K562 (cell line): Measurements from ENCODE around the gene GABRD. TPM values are rescaled to one million over a fixed set of nuclear protein-coding genes. Genes with fewer than 3 reads are reported as not detected.

Experiments used
- CBX5 ChIP-seq: IDR thresholded peaks from 2 replicates; pipeline ENCODE4 v1.6.1; 2014; ENCODE audit warnings: low read depth, borderline replicate concordance
- DACH1 ChIP-seq: fragments of 450-650 bp; IDR thresholded peaks from 2 replicates; pipeline ENCODE4 v1.6.1; 2018; ENCODE audit not compliant: partially characterized antibody
- DMBX1 ChIP-seq: fragments of 250-450 bp; sonication (Bioruptor Pico); IDR thresholded peaks from 2 replicates; pipeline ENCODE4 v1.8.0; 2022; ENCODE audit warnings: inconsistent platforms, mild to moderate bottlenecking, moderate library complexity, borderline replicate concordance
- DPF2 ChIP-seq: fragments of 450-650 bp; IDR thresholded peaks from 2 replicates; pipeline ENCODE4 v1.6.1; 2016
- E4F1 ChIP-seq: fragments of 250-450 bp; sonication (Bioruptor Pico); IDR thresholded peaks from 2 replicates; pipeline ENCODE4 v1.5.0; 2021; ENCODE audit warnings: mild to moderate bottlenecking, borderline replicate concordance
- EHMT2 ChIP-seq: fragments of 450-650 bp; IDR thresholded peaks from 2 replicates; pipeline ENCODE4 v1.6.1; 2018; ENCODE audit warnings: antibody characterized with exemption
- ELF1 ChIP-seq: fragments of 200-800 bp; sonication (Bioruptor generic); IDR thresholded peaks from 2 replicates; pipeline ENCODE4 v1.6.1; 2016; ENCODE audit warnings: missing genetic modification characterization, missing compliant biosample characterization
- EP400 ChIP-seq: fragments of 450-650 bp; IDR thresholded peaks from 2 replicates; pipeline ENCODE4 v1.6.1; 2017; ENCODE audit warnings: antibody characterized with exemption, mild to moderate bottlenecking, moderate library complexity
- FIP1L1 ChIP-seq: fragments of 200-400 bp; formaldehyde crosslinking; IDR thresholded peaks from 2 replicates; pipeline ENCODE4 v1.6.1; 2018; ENCODE audit warnings: mild to moderate bottlenecking, low read depth, low read length; ENCODE audit not compliant: poor library complexity, severe bottlenecking
- FOXK2 ChIP-seq, 2 experiments: fragments of 450-650 bp; IDR thresholded peaks in 1 of 2; conservative IDR thresholded peaks in 1 of 2; 2 replicates each; pipeline ENCODE4 v1.6.1; 2016; ENCODE audit warnings: low read depth in 2 of 2, mild to moderate bottlenecking in 1 of 2
- HIVEP1 ChIP-seq: fragments of 250-450 bp; sonication (Bioruptor Pico); IDR thresholded peaks from 2 replicates; pipeline ENCODE4 v1.4.0; 2020; ENCODE audit warnings: mild to moderate bottlenecking
- HOXB6 ChIP-seq: fragments of 250-450 bp; sonication (Bioruptor Pico); IDR thresholded peaks from 2 replicates; pipeline ENCODE4 v1.5.1; 2022; ENCODE audit warnings: mild to moderate bottlenecking, borderline replicate concordance
- KAT2B ChIP-seq: IDR thresholded peaks from one replicate; pipeline ENCODE4 v1.6.1; 2012; ENCODE audit warnings: low read depth, mild to moderate bottlenecking, control low read depth, inconsistent platforms, low read length, moderate library complexity
- KDM5B ChIP-seq: fragments of 200-600 bp; sonication (generic); IDR thresholded peaks from 2 replicates; pipeline ENCODE4 v1.6.1; 2012; ENCODE audit warnings: low read depth, mild to moderate bottlenecking, moderate library complexity, low read length, control low read depth, inconsistent platforms; ENCODE audit not compliant: insufficient replicate concordance
- KLF6 ChIP-seq: fragments of 250-450 bp; sonication (Bioruptor Pico); IDR thresholded peaks from 2 replicates; pipeline ENCODE4 v1.4.0; 2020; ENCODE audit warnings: mild to moderate bottlenecking, moderate library complexity, borderline replicate concordance
- MAFF ChIP-seq: IDR thresholded peaks from 2 replicates; pipeline ENCODE4 v1.6.1; 2012; ENCODE audit warnings: low read length, improper control_type of control experiment
- MAZ ChIP-seq, 2 experiments: fragments of 450-650 bp in 1 of 2; sonication (generic) in 1 of 2; formaldehyde crosslinking; IDR thresholded peaks in 1 of 2; conservative IDR thresholded peaks in 1 of 2; 2 replicates each; pipeline versions ENCODE4 v1.4.0 to v1.5.0; 2020; ENCODE audit warnings: mild to moderate bottlenecking in 1 of 2, missing genetic modification reagents in 1 of 2
- NCOA1 ChIP-seq: fragments of 450-650 bp; IDR thresholded peaks from 2 replicates; pipeline ENCODE4 v1.6.1; 2016; ENCODE audit warnings: low read depth
- NFIC ChIP-seq: fragments of 450-650 bp; IDR thresholded peaks from 2 replicates; pipeline ENCODE4 v1.6.1; 2017; ENCODE audit warnings: mild to moderate bottlenecking, inconsistent platforms
- NFXL1 ChIP-seq: fragments of 450-650 bp; formaldehyde crosslinking; IDR thresholded peaks from 2 replicates; pipeline ENCODE4 v1.4.0; 2021; ENCODE audit warnings: mild to moderate bottlenecking
- NR2C2 ChIP-seq, 2 experiments: fragments of 200-800 bp in 1 of 2; sonication (Bioruptor generic) in 1 of 2; sonication (generic) in 1 of 2; formaldehyde crosslinking in 1 of 2; IDR thresholded peaks; 2 replicates each; pipeline versions ENCODE4 v1.6.1 to v1.8.0; 2016 to 2022; ENCODE audit warnings: mild to moderate bottlenecking in 1 of 2, missing compliant biosample characterization in 1 of 2, missing genetic modification characterization in 1 of 2, missing genetic modification reagents in 1 of 2
- POLR3G ChIP-seq: IDR thresholded peaks from 2 replicates; pipeline ENCODE4 v1.6.1; 2011; ENCODE audit not compliant: insufficient read length, insufficient replicate concordance; ENCODE audit errors: extremely low read depth
- SMARCA5 ChIP-seq: fragments of 450-650 bp; IDR thresholded peaks from 2 replicates; pipeline ENCODE4 v1.6.1; 2016
- TEAD2 ChIP-seq: fragments of 450-650 bp; IDR thresholded peaks from 2 replicates; pipeline ENCODE4 v1.6.1; 2016; ENCODE audit warnings: missing genetic modification characterization, control low read depth, missing compliant biosample characterization
- TFE3 ChIP-seq: fragments of 450-650 bp; formaldehyde crosslinking; IDR thresholded peaks from 2 replicates; pipeline ENCODE4 v1.4.0; 2020; ENCODE audit warnings: mild to moderate bottlenecking, mixed read lengths
- ZNF140 ChIP-seq: fragments of 250-450 bp; sonication (Bioruptor Pico); IDR thresholded peaks from 2 replicates; pipeline ENCODE4 v1.8.0; 2021; ENCODE audit warnings: moderate library complexity, mild to moderate bottlenecking, inconsistent platforms
- ZNF175 ChIP-seq: fragments of 200-800 bp; sonication (Bioruptor generic); IDR thresholded peaks from 2 replicates; pipeline ENCODE4 v1.6.1; 2016; ENCODE audit warnings: low read depth, mild to moderate bottlenecking, missing genetic modification characterization, missing compliant biosample characterization
- ZNF79 ChIP-seq: fragments of 250-450 bp; sonication (Bioruptor Pico); IDR thresholded peaks from 2 replicates; pipeline ENCODE4 v1.4.0; 2020; ENCODE audit warnings: low read depth, mild to moderate bottlenecking, moderate library complexity
- polyA plus RNA-seq, 8 experiments: library from polyadenylated mRNA; depleted of rRNA in 4 of 8; stranded (reverse) in 5 of 8; unstranded in 3 of 8; fragments of >200 nt; fragmentation: Nextera tagmentation in 2 of 8; fragmentation: Illumina TruSeq in 1 of 8; extraction: Ambion mirVana in 2 of 8; extraction: Trizol in 1 of 8; gene quantifications; 2 replicates each; pipeline versions ENCODE4 v1.2.1 to v1.2.3, GENCODE V29; 2011 to 2014; ENCODE audit warnings: inconsistent platforms in 1 of 8, missing spikeins in 1 of 8
- total RNA-seq, 7 experiments: library from RNA; depleted of rRNA in 6 of 7; stranded (reverse); fragments of >200 nt in 6 of 7; fragmentation: Illumina TruSeq in 2 of 7; extraction: Trizol in 2 of 7; gene quantifications; 2 replicates each; pipeline versions ENCODE4 v1.2.1 to v1.2.3, GENCODE V29; 2011 to 2021; ENCODE audit warnings: low replicate concordance in 1 of 7

Gene GABRD
- total and polyA plus RNA-seq, 9 of the 15 experiments (the other 6 are each of a cell fraction or from before 2014, with no cell fraction given), result 0.07 TPM; not detected in 8

DNA sequence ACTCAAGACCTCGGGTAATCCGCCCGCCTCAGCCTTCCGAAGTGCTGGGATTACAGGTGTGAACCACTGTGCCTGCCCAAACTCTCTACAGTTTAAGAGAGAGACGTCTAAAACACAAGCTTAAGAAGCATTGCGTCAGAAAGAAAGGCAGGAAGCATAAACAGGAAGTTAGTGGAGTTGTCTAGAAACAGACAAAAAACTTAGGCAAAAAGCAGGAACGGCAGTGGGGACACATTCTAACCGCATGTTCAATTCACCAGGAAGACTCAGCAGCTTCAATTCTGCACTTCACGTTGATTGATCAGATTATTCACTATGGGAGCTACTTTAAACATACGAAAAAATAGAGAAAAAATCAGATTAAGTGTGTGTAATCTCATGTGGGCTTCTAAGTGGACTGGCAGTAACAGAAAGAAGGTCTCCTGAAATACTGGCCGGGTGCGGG, 22.9 kb upstream of the GABRD start (continued):
- TF ChIP-seq KDM5B (no peak), HOXB6 (CRISPR knock-in tag) (no peak), DACH1 (no peak), NCOA1 (no peak), NFXL1 (CRISPR knock-in tag) (no peak), EHMT2 (peak; percentile 82), MAZ (CRISPR knock-in tag; conservative IDR thresholded peaks at IDR 0.05 in 1 of 2, IDR thresholded peaks at IDR 0.05 in 1 of 2) (0 out of 4 replicates have a peak, but pooled peaks of 1 of the 2 experiments have one; percentile 13), ZNF79 (CRISPR knock-in tag) (peak; percentile 48; the same call in 1 of the 2 replicates), FOXK2 (conservative IDR thresholded peaks at IDR 0.05 in 1 of 2, IDR thresholded peaks at IDR 0.05 in 1 of 2; ENCODE audit: low read depth in 2 of 2) (peak; percentile 85 to 88), NR2C2 (CRISPR knock-in tag; IDR thresholded peaks at IDR 0.05) (no peak), NR2C2 (tag; IDR thresholded peaks at IDR 0.05) (peak; percentile 36; the same call in 1 of the 2 replicates), DMBX1 (CRISPR knock-in tag) (0 out of 2 replicates have a peak, but pooled peaks have one; percentile 40), ZNF175 (peak; percentile 95), POLR3G (no peak), EP400 (peak; percentile 50), NFIC (no peak), ZNF140 (CRISPR knock-in tag) (no peak), FIP1L1 (no peak), HIVEP1 (CRISPR knock-in tag) (0 out of 2 replicates have a peak, but pooled peaks have one; percentile 17), CBX5 (no peak), MAFF (no peak), TFE3 (no peak), TEAD2 (tag) (no peak), E4F1 (no peak), KAT2B (no peak), SMARCA5 (no peak), ELF1 (tag) (peak; percentile 71), KLF6 (CRISPR knock-in tag) (peak; percentile 74), DPF2 (no peak)
